ENCODE data around the gene DCTN2.
A peak's percentile ranks its signal among the peaks of the same experiment; 100 is the strongest.
"Not testable (repeated sequence)": the region's sequence is repeated elsewhere in the genome, so short reads cannot be mapped to it uniquely, and the experiment has no call there.

Gene DCTN2

GRCh38 chr12:57546438-57547287 is at the start of gene DCTN2:
Gene DCTN2 (minus strand): TSS chr12:57547192. CDS start chr12:57547063, 129 bp downstream.
- DNase-seq, result peak; percentile 50 to 98 (median 93)

- peak in 1 of 58 donors; percentile 13 for DNase-seq
Measured at GRCh38 chr12:57593187-57593586, 46.2 kb upstream of the DCTN2 start.

- peak in 12 of 58 donors; percentile 6 to 54 (median 19) for DNase-seq
Measured at GRCh38 chr12:57592551-57593165, 45.7 kb upstream of the DCTN2 start.

DNA sequence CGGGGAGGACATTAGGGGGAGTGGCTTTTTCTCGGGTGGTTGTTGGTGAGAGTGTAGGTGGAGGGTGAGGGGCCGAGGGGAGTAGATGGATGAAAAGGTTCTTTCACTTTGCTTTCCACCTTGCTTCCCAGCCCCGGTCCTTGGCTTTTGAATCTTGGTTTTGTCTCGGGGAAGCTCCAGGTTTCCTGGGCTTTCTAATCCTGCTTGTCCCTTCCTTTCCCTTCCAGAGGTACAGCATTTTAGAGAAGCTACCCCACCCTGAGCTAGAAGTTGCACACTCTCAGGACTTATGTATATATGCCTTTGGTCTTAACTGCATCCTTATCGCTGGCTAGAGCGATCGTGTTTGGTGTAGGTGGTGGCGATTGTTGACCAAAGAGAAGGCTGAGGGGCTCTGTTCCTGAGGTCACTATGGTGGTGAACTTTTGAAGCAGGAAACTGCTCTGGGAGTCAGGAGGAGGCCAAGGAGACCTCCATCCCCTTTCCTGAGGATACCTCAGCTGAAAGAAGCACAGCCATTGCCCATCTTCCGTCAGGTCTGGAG is 44.9 kb upstream of the DCTN2 start:
- DNase-seq, result peak in 1 of 58 donors; percentile 35

- DNase-seq, result peak; percentile 27 to 86 (median 69)
Measured at GRCh38 chr12:57590864-57591781, 44.1 kb upstream of the DCTN2 start, which contains the start of gene PIP4K2C. Gene PIP4K2C (plus strand): TSS chr12:57591192. CDS start chr12:57591290, 98 bp downstream.

DNA sequence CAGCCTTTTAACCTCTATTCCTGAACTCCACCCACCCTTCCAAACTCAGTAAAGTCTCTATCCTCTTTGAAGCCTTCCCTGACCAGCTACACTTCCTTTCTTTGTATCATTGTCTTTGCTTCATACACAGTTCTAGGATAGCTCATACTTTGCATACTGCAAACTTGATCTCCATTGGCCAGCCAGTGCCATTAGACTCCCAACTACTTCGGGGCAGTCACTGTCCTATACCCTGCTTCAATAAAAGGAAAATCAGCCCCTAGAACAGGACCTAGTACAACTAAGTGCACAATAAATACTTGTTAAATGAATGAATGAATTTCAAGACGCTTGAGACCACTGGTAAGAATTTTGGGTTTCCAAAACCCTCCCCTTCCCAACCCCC is 43.5 kb upstream of the DCTN2 start:
- DNase-seq, result no peak

GRCh38 chr12:57588951-57589610 is 42.1 kb upstream of the DCTN2 start:
- DNase-seq, result not testable (repeated sequence)

DNA sequence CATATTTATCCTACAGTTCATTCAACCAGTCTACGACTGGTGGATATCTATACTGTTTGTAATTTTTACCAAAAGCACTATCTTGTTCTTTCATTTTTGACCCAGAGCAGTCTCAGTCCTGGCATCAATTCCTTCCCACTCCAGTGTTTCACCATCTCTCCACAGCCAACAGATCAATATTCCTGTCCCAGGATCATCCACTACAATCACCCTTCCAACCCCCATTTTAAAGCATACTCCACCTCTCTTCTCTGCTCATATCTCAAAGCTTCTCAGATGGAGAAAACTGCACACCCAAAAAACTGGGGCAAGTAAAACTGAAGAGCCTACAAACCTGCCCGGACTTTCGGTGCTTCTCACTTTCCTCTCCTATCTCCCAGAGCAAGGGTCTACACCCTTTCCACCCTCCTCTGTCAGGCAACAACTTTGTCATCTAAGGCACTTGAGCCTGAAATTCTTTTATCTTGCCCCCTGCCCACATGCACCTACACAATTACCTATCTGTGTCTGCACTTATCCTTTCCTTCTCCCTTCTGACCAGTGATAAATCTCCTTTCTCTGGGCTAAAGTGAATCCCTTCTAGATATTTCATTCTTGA is 39.9 kb upstream of the DCTN2 start:
- no peak for DNase-seq

GRCh38 chr12:57586128-57586527 is 39.1 kb upstream of the DCTN2 start:
- DNase-seq, result peak in 4 of 58 donors; percentile 8 to 17 (median 15)

- DNase-seq, result no peak
Measured at GRCh38 chr12:57585156-57585555, 38.2 kb upstream of the DCTN2 start.

- no peak for DNase-seq
Measured at GRCh38 chr12:57584690-57585089, 37.7 kb upstream of the DCTN2 start.

DNA sequence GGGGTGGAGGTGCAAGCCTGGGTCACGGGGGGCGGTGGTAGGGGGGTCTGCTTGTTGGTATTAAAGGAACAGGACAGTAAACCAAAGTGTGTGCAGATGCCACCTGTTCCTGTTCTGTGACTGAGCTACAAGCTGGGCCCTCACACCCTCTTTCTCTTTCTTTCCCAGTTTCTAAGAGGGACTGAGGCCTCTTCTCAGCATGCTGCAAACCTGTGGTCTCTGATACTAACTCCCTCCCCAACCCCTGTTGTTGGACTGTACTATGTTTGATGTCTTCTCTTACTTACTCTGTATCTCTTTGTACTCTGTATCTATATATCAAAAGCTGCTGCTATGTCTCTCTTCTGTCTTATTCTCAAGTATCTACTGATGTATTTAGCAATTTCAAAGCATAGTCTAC is 37.1 kb upstream of the DCTN2 start:
- no peak for DNase-seq

GRCh38 chr12:57583008-57583831 is 36.2 kb upstream of the DCTN2 start:
- DNase-seq, result peak in 47 of 58 donors; percentile 4 to 77 (median 37)

DNA sequence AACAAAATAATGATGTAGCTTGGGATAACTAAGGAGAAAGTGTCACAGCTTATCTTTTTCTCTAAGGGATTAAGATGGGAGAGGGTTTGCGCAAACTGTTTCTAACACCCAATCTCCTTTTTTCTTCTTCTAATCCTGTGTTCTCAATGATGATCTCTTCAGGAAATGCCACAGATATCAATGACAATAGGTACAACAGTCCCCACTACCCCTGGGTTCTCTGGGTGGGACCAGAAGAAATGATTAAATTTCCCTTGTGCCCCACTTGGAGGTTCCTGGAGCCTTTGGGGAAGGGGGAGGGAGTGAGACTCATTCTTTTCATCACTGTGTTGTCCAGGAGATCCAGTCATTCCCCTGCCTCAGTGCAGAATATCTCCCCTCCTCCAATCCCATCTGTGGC is 35.4 kb upstream of the DCTN2 start:
- no peak for DNase-seq

DNA sequence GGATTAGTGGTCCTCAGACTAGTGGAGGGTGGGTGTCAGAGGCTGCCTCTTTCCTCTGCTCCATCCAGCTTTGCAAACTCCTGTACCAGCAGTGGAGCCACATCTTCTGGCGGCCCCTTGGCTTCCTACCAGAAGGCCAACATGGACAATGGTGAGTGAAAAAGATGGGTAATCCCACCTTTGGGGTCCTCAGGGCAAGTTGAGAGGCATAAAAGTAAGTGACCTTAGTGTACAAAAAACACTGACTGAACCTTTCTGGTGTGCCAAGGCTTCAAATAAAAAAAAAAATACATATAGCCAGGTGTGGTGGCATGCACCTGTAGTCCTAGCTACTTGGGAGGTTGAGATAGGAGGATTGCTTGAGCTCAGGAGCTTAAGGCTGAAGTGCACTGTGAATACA is 34.8 kb upstream of the DCTN2 start:
- no peak for DNase-seq

GRCh38 chr12:57580466-57580795 is 33.4 kb upstream of the DCTN2 start:
- peak in 5 of 58 donors; percentile 7 to 39 (median 17) for DNase-seq

DNA sequence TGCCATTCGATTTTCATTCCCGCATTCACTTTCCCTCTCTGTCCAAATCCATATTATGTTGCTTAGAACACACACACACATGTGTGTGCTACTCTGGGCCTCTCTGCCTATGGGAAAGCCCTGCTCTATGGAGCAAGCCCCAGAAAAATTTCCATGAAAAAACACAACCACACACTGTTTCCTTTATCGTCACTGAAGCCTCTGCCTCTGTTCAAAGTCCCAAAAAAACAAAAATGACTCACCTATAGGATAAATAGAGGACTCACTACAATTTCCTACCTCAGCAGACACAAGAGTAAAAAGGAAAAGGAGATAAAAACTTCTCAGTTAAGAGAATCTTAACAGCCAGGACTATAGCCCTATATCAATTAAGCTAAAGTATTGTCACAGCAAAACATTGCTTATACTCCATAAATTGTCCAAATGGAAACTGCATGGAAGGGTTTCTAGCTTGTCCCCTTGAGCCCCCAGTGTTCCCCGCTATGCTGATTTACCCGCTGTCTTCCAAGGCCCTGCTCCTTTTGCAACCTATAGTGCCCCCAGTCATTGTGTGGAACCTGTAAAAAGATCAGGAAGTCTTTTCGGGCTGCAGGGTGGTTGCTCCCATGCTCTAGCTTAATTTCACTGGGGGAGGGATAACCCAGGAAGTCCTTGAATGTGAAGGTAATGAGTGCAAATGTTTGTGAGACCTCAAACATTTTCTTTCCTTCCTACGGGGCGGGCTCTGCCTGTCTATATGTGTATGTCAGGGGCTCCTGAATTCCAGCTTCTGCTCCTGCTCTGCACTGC is 32.9 kb upstream of the DCTN2 start:
- no peak for DNase-seq

DNA sequence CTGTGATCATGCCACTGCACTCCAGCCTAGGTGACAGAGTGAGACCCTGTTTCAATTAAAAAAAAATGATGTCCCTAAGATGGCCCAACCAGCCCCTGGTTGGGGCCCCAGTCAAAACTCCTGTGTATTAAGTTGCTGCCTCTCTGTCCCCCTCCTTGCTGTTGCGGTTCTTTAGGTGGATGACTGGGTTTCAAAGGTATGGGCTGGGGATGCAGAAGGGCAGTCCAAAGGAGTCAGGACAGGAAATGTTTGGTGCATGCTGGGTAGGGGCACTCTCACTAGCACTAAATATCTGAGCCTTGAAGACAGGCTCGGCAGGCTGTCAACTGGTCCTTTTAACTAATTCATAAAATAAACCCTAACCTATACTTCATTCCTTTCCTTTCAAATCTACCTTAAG is 32.0 kb upstream of the DCTN2 start:
- DNase-seq, result no peak
